Thyroid gland (tissue), 4 donors: ENCODE measurements around the gene CAMTA1. TPM values are rescaled to one million over a fixed set of nuclear protein-coding genes. Genes with fewer than 3 reads are reported as not detected.

Experiments
- DNase-seq, 2 donors: peaks; one replicate each; pipeline ENCODE4 v3.0.0-alpha.2; 2019
- H3K27ac ChIP-seq, 3 donors: fragments of 200-600 bp; sonication (generic); 1 replicate in 2 of 3; 2 replicates in 1 of 3; pipeline ENCODE4 v1.5.1; 2016 to 2019; ENCODE audit warnings: mild to moderate bottlenecking in 1 of 3, moderate library complexity in 1 of 3
- H3K27me3 ChIP-seq: fragments of 200-600 bp; sonication (generic); one replicate; pipeline ENCODE4 v1.5.1; 2019
- H3K36me3 ChIP-seq, 2 donors: fragments of 200-600 bp; sonication (generic); one replicate each; pipeline ENCODE4 v1.5.1; 2016 to 2019
- H3K4me1 ChIP-seq, 2 donors: fragments of 200-600 bp; sonication (generic); one replicate each; pipeline ENCODE4 v1.5.1; 2017 to 2019
- H3K4me3 ChIP-seq, 3 donors: fragments of 200-600 bp; sonication (generic); replicated peaks in 1 of 3; 1 replicate in 2 of 3; 2 replicates in 1 of 3; pipeline ENCODE4 v1.5.1; 2016; ENCODE audit warnings: mild to moderate bottlenecking in 1 of 3
- H3K9me3 ChIP-seq: fragments of 200-600 bp; sonication (generic); one replicate; pipeline ENCODE4 v1.5.1; 2017
- CTCF ChIP-seq, 6 experiments: fragments of 200-600 bp in 3 of 6; fragments of 450-650 bp in 3 of 6; sonication (generic) in 3 of 6; IDR thresholded peaks; one replicate each; pipeline ENCODE4 v1.5.1; 2016 to 2019; ENCODE audit warnings: antibody characterized with exemption in 6 of 6, mild to moderate bottlenecking in 2 of 6, inconsistent platforms in 1 of 6, moderate library complexity in 1 of 6
- POLR2A ChIP-seq, 2 donors: fragments of 450-650 bp; IDR thresholded peaks; one replicate each; pipeline ENCODE4 v1.6.1; 2017; ENCODE audit warnings: antibody characterized with exemption in 2 of 2, mild to moderate bottlenecking in 2 of 2, moderate library complexity in 1 of 2
- WGBS, 2 donors: methylation state at CpG; one replicate each; pipeline ENCODE4 v1.1.5; 2017; 5-methylcytosine and 5-hydroxymethylcytosine counted together
- intact Hi-C: fragments of 100-400 bp; cut with DNase I; formaldehyde crosslinking; loops from one replicate; pipeline ENCODE4 v1.15.1; 2023
- total RNA-seq, 4 donors: library from RNA; depleted of rRNA; stranded (reverse); fragments of >200 nt; gene quantifications; one replicate each; pipeline ENCODE4 v1.2.3, GENCODE V29; 2016

The CAMTA1 gene
- total RNA-seq, 4 donors from 2014 or later, result 63.9 to 124 (median 101) TPM

- WGBS, 2 donors, result 32 to 38% methylated on average over 2 of the region's 2 CpGs
- intact Hi-C loops, result no loop called here
- no peak for TF ChIP-seq POLR2A (IDR thresholded peaks at IDR 0.05)
- TF ChIP-seq CTCF (IDR thresholded peaks at IDR 0.05), result no peak
- H3K4me3 ChIP-seq, result no peak overlapping the region
- H3K9me3 ChIP-seq, result no peaks in the 10 kb centered on the region
- no peak overlapping the region for H3K27ac ChIP-seq
- H3K4me1 ChIP-seq, result no peaks in the 10 kb centered on the region
- no peaks in the 10 kb centered on the region for H3K36me3 ChIP-seq
- DNase-seq, result no peak
- H3K27me3 ChIP-seq, result no peaks in the 10 kb centered on the region
These were observed 908.4 kb downstream of the CAMTA1 start for GRCh38 chr1:7693662-7694061.

GRCh38 chr1:7694600-7695496 lies 909.6 kb downstream of the CAMTA1 start:
- Histone ChIP-seq H3K27me3 (no peaks in the 10 kb centered on the region), H3K4me3 (no peak overlapping the region), H3K9me3 (no peaks in the 10 kb centered on the region), H3K27ac (no peak overlapping the region), H3K36me3 (no peaks in the 10 kb centered on the region), H3K4me1 (no peaks in the 10 kb centered on the region)
- no peak for DNase-seq
- 69 to 72% methylated on average over 17 of the region's 17 CpGs for WGBS, 2 donors
- intact Hi-C loops, result no loop called here
- TF ChIP-seq POLR2A (IDR thresholded peaks at IDR 0.05), result no peak
- no peak for TF ChIP-seq CTCF (IDR thresholded peaks at IDR 0.05)

GRCh38 chr1:7695497-7696117 lies 910.4 kb downstream of the CAMTA1 start:
- Histone ChIP-seq H3K9me3 (no peaks in the 10 kb centered on the region), H3K27me3 (no peaks in the 10 kb centered on the region), H3K4me3 (no peak overlapping the region), H3K4me1 (no peaks in the 10 kb centered on the region), H3K36me3 (no peaks in the 10 kb centered on the region), H3K27ac (no peak overlapping the region)
- TF ChIP-seq CTCF (IDR thresholded peaks at IDR 0.05) (no peak), POLR2A (IDR thresholded peaks at IDR 0.05) (no peak)
- DNase-seq, result no peak
- intact Hi-C loops, result no loop called here
- WGBS, 2 donors, result 82 to 92% methylated on average over 6 of the region's 6 CpGs

GRCh38 chr1:7698641-7699040 lies 913.4 kb downstream of the CAMTA1 start:
- no peaks in the 10 kb centered on the region for H3K9me3 ChIP-seq

More at GRCh38 chr1:7698641-7699040, 913.4 kb downstream of the CAMTA1 start:
- no peaks in the 10 kb centered on the region for H3K4me1 ChIP-seq
- H3K27me3 ChIP-seq, result no peaks in the 10 kb centered on the region
- no peak overlapping the region for H3K4me3 ChIP-seq
- H3K36me3 ChIP-seq, result no peaks in the 10 kb centered on the region
- no peak for TF ChIP-seq CTCF (IDR thresholded peaks at IDR 0.05)
- TF ChIP-seq POLR2A (IDR thresholded peaks at IDR 0.05), result no peak
- WGBS, 2 donors, result 92 to 95% methylated on average over 7 of the region's 7 CpGs
- intact Hi-C loops, result no loop called here
- H3K27ac ChIP-seq, result no peak overlapping the region
- no peak for DNase-seq
